ENCODE data around the gene TALDO1.

GRCh38 chr11:766106-766935 lies 19.1 kb downstream of the TALDO1 start:
- TF ChIP-seq, protein P1, sequence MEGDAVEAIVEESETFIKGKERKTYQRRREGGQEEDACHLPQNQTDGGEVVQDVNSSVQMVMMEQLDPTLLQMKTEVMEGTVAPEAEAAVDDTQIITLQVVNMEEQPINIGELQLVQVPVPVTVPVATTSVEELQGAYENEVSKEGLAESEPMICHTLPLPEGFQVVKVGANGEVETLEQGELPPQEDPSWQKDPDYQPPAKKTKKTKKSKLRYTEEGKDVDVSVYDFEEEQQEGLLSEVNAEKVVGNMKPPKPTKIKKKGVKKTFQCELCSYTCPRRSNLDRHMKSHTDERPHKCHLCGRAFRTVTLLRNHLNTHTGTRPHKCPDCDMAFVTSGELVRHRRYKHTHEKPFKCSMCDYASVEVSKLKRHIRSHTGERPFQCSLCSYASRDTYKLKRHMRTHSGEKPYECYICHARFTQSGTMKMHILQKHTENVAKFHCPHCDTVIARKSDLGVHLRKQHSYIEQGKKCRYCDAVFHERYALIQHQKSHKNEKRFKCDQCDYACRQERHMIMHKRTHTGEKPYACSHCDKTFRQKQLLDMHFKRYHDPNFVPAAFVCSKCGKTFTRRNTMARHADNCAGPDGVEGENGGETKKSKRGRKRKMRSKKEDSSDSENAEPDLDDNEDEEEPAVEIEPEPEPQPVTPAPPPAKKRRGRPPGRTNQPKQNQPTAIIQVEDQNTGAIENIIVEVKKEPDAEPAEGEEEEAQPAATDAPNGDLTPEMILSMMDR (IDR thresholded peaks at IDR 0.05) = no peak
- TF ChIP-seq POLR2A (IDR thresholded peaks at IDR 0.05) = no peak

Measured in testis (tissue), 2 donors.